Measurements from ENCODE around the gene MAP1S.
A peak's percentile ranks its signal among the peaks of the same experiment; 100 is the strongest.

MAP1S gene

GRCh38 chr19:17758515-17758914 is 39.2 kb downstream of the MAP1S start:
- Histone ChIP-seq H3K4me1 (ENCODE audit: control extremely low read depth in 1 of 4, control insufficient read depth in 4 of 4, insufficient read depth in 4 of 4, low read length in 3 of 4) (peaks cover 0 to 24% (median 21%) of the 10 kb centered on the region in 4 experiments), H3K27ac (ENCODE audit: insufficient read depth in 1 of 2, low read depth in 1 of 2, low read length in 2 of 2, poor library complexity in 1 of 2, severe bottlenecking in 2 of 2) (no peak overlapping the region), H3K36me3 (ENCODE audit: control insufficient read depth in 4 of 4, insufficient read depth in 4 of 4, low read length in 3 of 4) (peaks cover 5 to 26% (median 20%) of the 10 kb centered on the region in 4 experiments), H3K9me3 (ENCODE audit: control extremely low read depth in 1 of 5, control insufficient read depth in 4 of 5, insufficient read depth in 2 of 5, low read depth in 1 of 5, low read length in 4 of 5) (no peaks in the 10 kb centered on the region), H3K27me3 (replicated peaks in 2 of 5; ENCODE audit: control insufficient read depth in 4 of 5, insufficient read depth in 5 of 5, low read length in 4 of 5) (no peaks in the 10 kb centered on the region), H3K4me3 (ENCODE audit: control insufficient read depth in 1 of 7, extremely low read depth in 1 of 7, insufficient read depth in 4 of 7, low read depth in 2 of 7, low read length in 6 of 7) (no peak overlapping the region)
- no peak for DNase-seq
- POLR2A ChIA-PET: no interaction called here
- 95% methylated on average over 5 of the region's 5 CpGs for WGBS (ENCODE audit: insufficient coverage)
- CTCF ChIA-PET: interaction anchor here (0.6 to 1.7 kb wide), 4 partner anchors 8 to 460 kb away, joined by 3 to 7 read pairs (median 3); no protein-coding TSS in a partner anchor

DNA sequence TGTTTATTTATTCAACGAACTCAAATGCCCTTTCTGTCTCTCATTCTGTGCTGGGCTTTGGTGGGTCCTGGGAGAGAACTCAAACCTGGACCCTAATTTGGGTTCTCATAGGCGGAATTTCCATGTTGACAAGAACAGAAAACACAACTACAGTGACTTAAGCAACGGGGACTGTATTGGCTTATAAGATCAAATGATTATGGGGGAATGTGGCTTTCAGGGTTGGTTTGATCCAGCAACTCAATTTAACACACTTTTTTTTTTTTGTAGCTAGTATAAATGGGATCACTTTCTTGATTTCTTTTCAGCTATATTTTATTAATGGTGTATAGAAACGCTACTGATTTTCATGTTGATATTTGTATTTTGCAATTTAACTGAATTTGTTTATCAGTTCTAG is 41.9 kb downstream of the MAP1S start:
- no peaks in the 10 kb centered on the region for H3K27me3 ChIP-seq (replicated peaks in 2 of 5; ENCODE audit: control insufficient read depth in 4 of 5, insufficient read depth in 5 of 5, low read length in 4 of 5)
- CTCF ChIA-PET: interaction anchor here (1.1 to 8.3 kb wide), 4 partner anchors 9 to 98 kb away, joined by 3 to 103 read pairs (median 4); partner anchors contain the start of gene RPL18A
- no peak overlapping the region for H3K27ac ChIP-seq (ENCODE audit: insufficient read depth in 1 of 2, low read depth in 1 of 2, low read length in 2 of 2, poor library complexity in 1 of 2, severe bottlenecking in 2 of 2)
- 100% methylated on average over 2 of the region's 4 CpGs for WGBS (ENCODE audit: insufficient coverage)
- POLR2A ChIA-PET: no interaction called here
- peaks cover 3 to 24% (median 14%) of the 10 kb centered on the region in 4 experiments for H3K36me3 ChIP-seq (ENCODE audit: control insufficient read depth in 4 of 4, insufficient read depth in 4 of 4, low read length in 3 of 4)
- H3K4me1 ChIP-seq (ENCODE audit: control extremely low read depth in 1 of 4, control insufficient read depth in 4 of 4, insufficient read depth in 4 of 4, low read length in 3 of 4): peaks cover 0 to 13% (median 12%) of the 10 kb centered on the region in 4 experiments
- H3K4me3 ChIP-seq (ENCODE audit: control insufficient read depth in 1 of 7, extremely low read depth in 1 of 7, insufficient read depth in 4 of 7, low read depth in 2 of 7, low read length in 6 of 7): no peak overlapping the region
- no peak for DNase-seq
- no peaks in the 10 kb centered on the region for H3K9me3 ChIP-seq (ENCODE audit: control extremely low read depth in 1 of 5, control insufficient read depth in 4 of 5, insufficient read depth in 2 of 5, low read depth in 1 of 5, low read length in 4 of 5)

DNA sequence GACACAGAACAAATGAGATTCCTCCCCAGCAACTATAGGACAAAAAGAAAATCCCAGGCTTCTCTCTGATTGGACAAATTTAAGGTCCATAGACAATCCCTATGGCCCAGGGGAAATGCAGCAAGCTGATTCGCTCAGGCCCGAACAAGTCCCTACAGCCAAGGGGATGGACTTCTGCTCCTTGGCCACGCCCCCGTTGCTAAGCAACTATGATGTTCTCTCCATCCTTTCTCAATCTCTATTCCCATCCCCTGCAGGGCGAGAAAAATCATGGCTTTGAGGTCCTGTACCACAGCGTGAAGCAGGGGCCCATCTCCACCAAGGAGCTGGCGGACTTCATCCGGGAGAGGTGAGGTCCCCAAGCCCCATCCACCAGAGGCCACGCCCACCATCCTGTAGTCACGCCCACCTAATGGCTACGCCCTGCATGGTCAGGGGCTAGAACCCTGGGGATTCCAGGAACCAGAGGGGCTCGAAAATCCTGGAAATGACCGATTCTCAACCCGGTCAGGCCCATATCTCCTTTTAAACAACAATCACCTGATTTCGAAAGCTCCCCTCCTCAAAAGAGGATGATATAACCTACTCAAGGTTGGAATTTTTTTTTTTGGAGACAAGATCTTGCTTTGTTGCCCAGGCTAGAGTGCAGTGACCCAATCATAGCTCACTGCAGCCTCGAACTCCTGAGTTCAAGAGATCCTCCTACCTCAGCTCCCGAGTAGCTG is 43.4 kb downstream of the MAP1S start:
- DNase-seq: peak in 2 of 3 donors; percentile 61 to 71
- Histone ChIP-seq H3K36me3 (ENCODE audit: control insufficient read depth in 4 of 4, insufficient read depth in 4 of 4, low read length in 3 of 4) (peaks cover 3 to 25% (median 12%) of the 10 kb centered on the region in 4 experiments), H3K4me1 (ENCODE audit: control extremely low read depth in 1 of 4, control insufficient read depth in 4 of 4, insufficient read depth in 4 of 4, low read length in 3 of 4) (peaks cover 0 to 17% (median 16%) of the 10 kb centered on the region in 4 experiments), H3K27ac (ENCODE audit: insufficient read depth in 1 of 2, low read depth in 1 of 2, low read length in 2 of 2, poor library complexity in 1 of 2, severe bottlenecking in 2 of 2) (no peak overlapping the region), H3K27me3 (replicated peaks in 2 of 5; ENCODE audit: control insufficient read depth in 4 of 5, insufficient read depth in 5 of 5, low read length in 4 of 5) (no peaks in the 10 kb centered on the region), H3K4me3 (ENCODE audit: control insufficient read depth in 1 of 7, extremely low read depth in 1 of 7, insufficient read depth in 4 of 7, low read depth in 2 of 7, low read length in 6 of 7) (no peak overlapping the region), H3K9me3 (ENCODE audit: control extremely low read depth in 1 of 5, control insufficient read depth in 4 of 5, insufficient read depth in 2 of 5, low read depth in 1 of 5, low read length in 4 of 5) (no peaks in the 10 kb centered on the region)
- 98% methylated on average over 16 of the region's 17 CpGs for WGBS (ENCODE audit: insufficient coverage)
- ChIA-PET CTCF (interaction anchor here (0.6 to 8.3 kb wide), 5 partner anchors 8 to 60 kb away, joined by 3 to 103 read pairs (median 11); partner anchors contain the start of gene FCHO1), POLR2A (interaction anchor here (0.6 kb wide), 1 partner anchor 46 kb away, joined by 3 read pairs; no protein-coding TSS in a partner anchor)

DNA sequence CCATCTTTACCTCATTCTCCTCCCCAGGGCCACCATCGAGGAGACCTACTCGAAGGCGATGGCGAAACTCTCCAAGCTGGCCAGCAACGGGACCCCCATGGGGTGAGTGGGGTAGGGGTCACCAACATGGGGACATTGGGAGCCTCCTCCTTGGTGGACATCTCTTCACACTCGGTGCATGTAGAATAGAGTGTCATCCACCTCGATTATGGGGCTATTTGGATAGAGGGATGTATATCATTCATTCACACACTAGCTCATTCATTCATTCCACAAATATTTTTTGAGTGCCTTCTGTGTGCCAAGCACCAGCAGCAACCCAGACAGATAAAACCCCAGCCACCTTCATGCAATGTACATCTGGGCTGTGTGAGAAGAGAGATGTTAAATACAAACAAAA is 45.1 kb downstream of the MAP1S start:
- peaks cover 3 to 24% (median 11%) of the 10 kb centered on the region in 4 experiments for H3K36me3 ChIP-seq (ENCODE audit: control insufficient read depth in 4 of 4, insufficient read depth in 4 of 4, low read length in 3 of 4)
- WGBS (ENCODE audit: insufficient coverage): 94% methylated on average over 3 of the region's 7 CpGs
- CTCF ChIA-PET: interaction anchor here (0.8 to 8.3 kb wide), 8 partner anchors 10 to 92 kb away, joined by 3 to 103 read pairs (median 4); partner anchors contain the start of gene FCHO1
- H3K4me1 ChIP-seq (ENCODE audit: control extremely low read depth in 1 of 4, control insufficient read depth in 4 of 4, insufficient read depth in 4 of 4, low read length in 3 of 4): peaks cover 0 to 17% (median 16%) of the 10 kb centered on the region in 4 experiments
- POLR2A ChIA-PET: no interaction called here
- no peak for DNase-seq
- H3K9me3 ChIP-seq (ENCODE audit: control extremely low read depth in 1 of 5, control insufficient read depth in 4 of 5, insufficient read depth in 2 of 5, low read depth in 1 of 5, low read length in 4 of 5): no peaks in the 10 kb centered on the region
- no peak overlapping the region for H3K27ac ChIP-seq (ENCODE audit: insufficient read depth in 1 of 2, low read depth in 1 of 2, low read length in 2 of 2, poor library complexity in 1 of 2, severe bottlenecking in 2 of 2)
- H3K4me3 ChIP-seq (ENCODE audit: control insufficient read depth in 1 of 7, extremely low read depth in 1 of 7, insufficient read depth in 4 of 7, low read depth in 2 of 7, low read length in 6 of 7): no peak overlapping the region
- no peaks in the 10 kb centered on the region for H3K27me3 ChIP-seq (replicated peaks in 2 of 5; ENCODE audit: control insufficient read depth in 4 of 5, insufficient read depth in 5 of 5, low read length in 4 of 5)

DNA sequence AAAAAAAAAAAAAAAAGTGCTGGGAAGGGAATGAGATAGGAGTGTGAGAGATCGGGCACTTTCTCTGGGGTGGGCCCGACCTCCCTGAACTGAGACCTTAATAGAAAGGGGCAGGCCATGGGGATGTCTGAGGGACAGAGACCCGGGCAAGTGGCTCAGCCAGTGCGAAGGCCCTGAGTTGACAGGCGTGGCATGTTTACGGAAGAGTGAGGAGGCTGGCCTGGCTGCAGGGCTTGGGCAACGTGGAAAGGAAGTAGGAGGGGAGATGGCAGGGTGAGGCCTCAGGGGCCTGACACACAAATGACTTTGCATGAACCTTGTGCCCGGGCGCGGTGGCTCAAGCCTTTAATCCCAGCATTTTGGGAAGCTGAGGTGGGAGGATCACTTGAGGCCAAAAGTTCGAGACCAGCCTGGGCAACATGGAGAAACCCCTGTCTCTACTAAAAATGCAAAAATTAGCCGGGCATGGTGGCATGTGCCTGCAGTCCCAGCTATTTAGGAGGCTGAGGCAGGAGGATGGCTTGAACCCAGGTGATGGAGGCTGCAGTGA is 45.9 kb downstream of the MAP1S start:
- POLR2A ChIA-PET: no interaction called here
- CTCF ChIA-PET: interaction anchor here (2.4 to 8.3 kb wide), 4 partner anchors 11 to 62 kb away, joined by 11 to 103 read pairs (median 14); partner anchors contain the start of gene FCHO1
- DNase-seq: peak; percentile 68 to 84 (median 81)
- WGBS (ENCODE audit: insufficient coverage): 7% methylated on average over 9 of the region's 12 CpGs
- H3K9me3 ChIP-seq (ENCODE audit: control extremely low read depth in 1 of 5, control insufficient read depth in 4 of 5, insufficient read depth in 2 of 5, low read depth in 1 of 5, low read length in 4 of 5): no peaks in the 10 kb centered on the region
- peaks cover 5 to 29% (median 13%) of the 10 kb centered on the region in 4 experiments for H3K36me3 ChIP-seq (ENCODE audit: control insufficient read depth in 4 of 4, insufficient read depth in 4 of 4, low read length in 3 of 4)
- peak overlapping the region in 1 of 2 experiments; percentile 19 for H3K27ac ChIP-seq (ENCODE audit: insufficient read depth in 1 of 2, low read depth in 1 of 2, low read length in 2 of 2, poor library complexity in 1 of 2, severe bottlenecking in 2 of 2)
- H3K27me3 ChIP-seq (replicated peaks in 2 of 5; ENCODE audit: control insufficient read depth in 4 of 5, insufficient read depth in 5 of 5, low read length in 4 of 5): no peaks in the 10 kb centered on the region
- H3K4me3 ChIP-seq (ENCODE audit: control insufficient read depth in 1 of 7, extremely low read depth in 1 of 7, insufficient read depth in 4 of 7, low read depth in 2 of 7, low read length in 6 of 7): no peak overlapping the region
- peaks cover 0 to 17% (median 16%) of the 10 kb centered on the region in 4 experiments for H3K4me1 ChIP-seq (ENCODE audit: control extremely low read depth in 1 of 4, control insufficient read depth in 4 of 4, insufficient read depth in 4 of 4, low read length in 3 of 4)

DNA sequence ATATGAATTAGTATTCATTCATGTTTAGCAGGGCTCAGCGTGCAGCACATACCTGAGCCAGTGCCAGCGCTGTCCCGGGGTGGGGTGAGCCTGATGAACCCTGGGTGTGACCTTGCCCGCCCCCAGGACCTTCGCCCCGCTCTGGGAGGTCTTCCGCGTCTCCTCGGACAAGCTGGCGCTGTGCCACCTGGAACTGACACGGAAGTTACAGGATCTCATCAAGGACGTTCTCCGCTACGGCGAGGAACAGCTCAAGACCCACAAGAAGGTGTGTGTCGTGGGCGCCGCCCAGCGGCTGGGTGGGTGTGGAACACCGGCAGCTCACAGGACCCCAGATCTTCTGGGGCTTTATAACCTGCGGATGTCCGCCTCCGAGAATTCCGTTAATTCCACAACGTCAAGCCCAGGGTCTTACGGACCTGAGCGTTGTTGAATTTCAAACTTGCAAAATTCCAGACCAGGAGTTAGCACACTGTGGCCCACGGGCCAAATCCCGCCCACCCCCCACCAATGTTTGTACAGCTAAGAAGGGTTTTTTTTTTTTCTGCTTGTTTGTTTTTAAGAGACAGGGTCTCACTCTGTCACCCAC is 47.4 kb downstream of the MAP1S start:
- H3K4me3 ChIP-seq (ENCODE audit: control insufficient read depth in 1 of 7, extremely low read depth in 1 of 7, insufficient read depth in 4 of 7, low read depth in 2 of 7, low read length in 6 of 7): peak overlapping the region in 1 of 7 experiments; percentile 45
- 36% methylated on average over 27 of the region's 29 CpGs for WGBS (ENCODE audit: insufficient coverage)

More for the DNA sequence above, 47.4 kb downstream of the MAP1S start:
- DNase-seq: peak; percentile 83 to 92 (median 88)
- Histone ChIP-seq H3K27me3 (replicated peaks in 2 of 5; ENCODE audit: control insufficient read depth in 4 of 5, insufficient read depth in 5 of 5, low read length in 4 of 5) (no peaks in the 10 kb centered on the region), H3K27ac (ENCODE audit: insufficient read depth in 1 of 2, low read depth in 1 of 2, low read length in 2 of 2, poor library complexity in 1 of 2, severe bottlenecking in 2 of 2) (no peak overlapping the region), H3K36me3 (ENCODE audit: control insufficient read depth in 4 of 4, insufficient read depth in 4 of 4, low read length in 3 of 4) (peaks cover 6 to 36% (median 17%) of the 10 kb centered on the region in 4 experiments), H3K9me3 (ENCODE audit: control extremely low read depth in 1 of 5, control insufficient read depth in 4 of 5, insufficient read depth in 2 of 5, low read depth in 1 of 5, low read length in 4 of 5) (no peaks in the 10 kb centered on the region), H3K4me1 (ENCODE audit: control extremely low read depth in 1 of 4, control insufficient read depth in 4 of 4, insufficient read depth in 4 of 4, low read length in 3 of 4) (peaks cover 0 to 17% (median 16%) of the 10 kb centered on the region in 4 experiments)
- ChIA-PET CTCF (interaction anchor here (0.7 to 8.3 kb wide), 30 partner anchors 8 to 317 kb away, joined by 3 to 103 read pairs (median 5); partner anchors contain the start of genes FCHO1, MAP1S and RPL18A), POLR2A (interaction anchor here (0.7 to 1.2 kb wide), 4 partner anchors 12 to 45 kb away, joined by 3 to 6 read pairs (median 4); partner anchors contain the start of gene FCHO1)

All from common myeloid progenitor, CD34-positive (primary cell).